Activated naive CD4-positive, alpha-beta T cell treated with anti-CD3 and anti-CD28 coated beads, Interleukin-2, amount 50 U/mL, for 72 hours (primary cell): Measurements from ENCODE around the gene CORO6. TPM values are rescaled to one million over a fixed set of nuclear protein-coding genes. Genes with fewer than 3 reads are reported as not detected.

ENCODE experiments used
- ATAC-seq, 2 donors: fragments of 150-1000 bp; cut with Tn5 transposase; 2 replicates each; pipeline ENCODE4 v1.10.0; 2021; ENCODE audit warnings: mild to moderate bottlenecking in 2 of 2, moderate library complexity in 2 of 2
- DNase-seq, 2 donors: peaks; one replicate each; pipeline ENCODE4 v3.0.0; 2021 to 2022; ENCODE audit warnings: low spot score in 2 of 2
- H3K27ac Mint-ChIP-seq, 2 donors: one replicate each; pipeline ENCODE4 v1.8.0; 2022; ENCODE audit warnings: mild to moderate bottlenecking in 2 of 2, mixed read lengths in 2 of 2
- H3K36me3 Mint-ChIP-seq, 2 donors: one replicate each; pipeline ENCODE4 v1.8.0; 2022; ENCODE audit warnings: mixed read lengths in 2 of 2
- H3K9me3 Mint-ChIP-seq, 2 donors: one replicate each; pipeline ENCODE4 v1.8.0; 2022; ENCODE audit warnings: mixed read lengths in 2 of 2
- total RNA-seq, 2 donors: library from RNA; stranded (reverse); gene quantifications; one replicate each; pipeline ENCODE4 v1.2.3, GENCODE V29; 2022

The CORO6 gene
- total RNA-seq, 2 donors from 2014 or later, result 17.3 to 47.3 TPM

GRCh38 chr17:29645515-29646051 is 22.9 kb upstream of the CORO6 start:
- Mint-ChIP-seq H3K36me3 (peaks cover 0 to 13% of the 10 kb centered on the region in 2 donors), H3K27ac (peak overlapping the region in 1 of 2 donors; percentile 70)
- peak in 1 of 2 donors; percentile 80 for ATAC-seq

GRCh38 chr17:29643817-29644160 is 21.1 kb upstream of the CORO6 start:
- ATAC-seq (no peak), DNase-seq (no peak)
- Mint-ChIP-seq H3K36me3 (peaks cover 0 to 13% of the 10 kb centered on the region in 2 donors), H3K27ac (peak overlapping the region; percentile 70 to 74), H3K9me3 (no peaks in the 10 kb centered on the region)

More at GRCh38 chr17:29645515-29646051, 22.9 kb upstream of the CORO6 start:
- no peaks in the 10 kb centered on the region for H3K9me3 Mint-ChIP-seq
- no peak for DNase-seq

DNA sequence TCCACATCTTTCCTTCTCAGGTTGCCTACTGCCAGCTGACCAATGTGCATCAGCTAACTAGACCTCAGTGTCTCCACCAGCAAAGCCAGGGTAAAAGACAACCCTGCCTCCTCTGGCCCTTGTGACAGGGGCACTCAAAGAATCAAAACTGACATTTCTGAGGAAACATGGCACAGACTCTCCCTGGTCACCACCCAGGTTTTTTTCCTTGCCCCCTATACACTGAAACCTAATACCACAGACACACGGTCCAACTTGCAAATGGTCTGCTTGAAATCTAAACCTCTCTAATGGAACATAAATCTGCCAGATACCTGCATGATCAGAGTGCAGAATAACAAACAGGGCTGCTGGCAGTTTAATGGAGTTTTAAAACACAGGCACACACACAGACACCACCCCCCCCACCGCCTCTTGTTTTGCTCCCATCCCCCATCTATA is 19.5 kb upstream of the CORO6 start:
- Mint-ChIP-seq H3K9me3 (no peaks in the 10 kb centered on the region), H3K27ac (peak overlapping the region; percentile 70 to 89), H3K36me3 (peaks cover 0 to 5% of the 10 kb centered on the region in 2 donors)
- ATAC-seq, result no peak
- no peak for DNase-seq

- H3K36me3 Mint-ChIP-seq, result peaks cover 0 to 12% of the 10 kb centered on the region in 2 donors
- peak overlapping the region in 1 of 2 donors; percentile 80 for H3K27ac Mint-ChIP-seq
- no peak for ATAC-seq
- no peak for DNase-seq
- H3K9me3 Mint-ChIP-seq, result no peaks in the 10 kb centered on the region
These were observed 18.4 kb upstream of the CORO6 start for GRCh38 chr17:29640981-29641642.

DNA sequence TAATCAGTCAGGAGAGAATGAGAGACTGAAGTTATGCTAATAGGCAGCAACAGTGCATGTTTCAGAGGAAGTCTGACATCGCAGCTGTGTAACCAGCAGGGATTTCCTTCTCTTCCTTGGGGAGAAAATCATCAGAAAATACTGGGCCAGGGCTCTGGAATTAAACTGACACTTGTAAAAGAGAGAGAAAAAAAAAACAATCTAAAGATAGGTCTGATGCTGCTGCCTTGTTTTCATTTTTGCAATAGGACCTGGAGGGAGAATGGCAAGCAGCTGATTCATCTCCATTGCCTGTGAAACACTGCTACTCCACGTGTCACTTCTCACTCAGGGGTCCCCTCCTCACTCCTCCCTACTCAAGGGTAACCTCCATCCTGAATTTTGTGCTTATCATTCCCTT is 17.7 kb upstream of the CORO6 start:
- H3K9me3 Mint-ChIP-seq, result no peaks in the 10 kb centered on the region
- peaks cover 0 to 14% of the 10 kb centered on the region in 2 donors for H3K36me3 Mint-ChIP-seq
- H3K27ac Mint-ChIP-seq, result peak overlapping the region; percentile 75 to 80
- DNase-seq (no peak), ATAC-seq (no peak)

- Mint-ChIP-seq H3K36me3 (peaks cover 6 to 35% of the 10 kb centered on the region in 2 donors), H3K9me3 (no peaks in the 10 kb centered on the region), H3K27ac (peak overlapping the region; percentile 30 to 44)
- ATAC-seq (no peak), DNase-seq (no peak)
These were observed 11.2 kb upstream of the CORO6 start for GRCh38 chr17:29633886-29634285.

DNA sequence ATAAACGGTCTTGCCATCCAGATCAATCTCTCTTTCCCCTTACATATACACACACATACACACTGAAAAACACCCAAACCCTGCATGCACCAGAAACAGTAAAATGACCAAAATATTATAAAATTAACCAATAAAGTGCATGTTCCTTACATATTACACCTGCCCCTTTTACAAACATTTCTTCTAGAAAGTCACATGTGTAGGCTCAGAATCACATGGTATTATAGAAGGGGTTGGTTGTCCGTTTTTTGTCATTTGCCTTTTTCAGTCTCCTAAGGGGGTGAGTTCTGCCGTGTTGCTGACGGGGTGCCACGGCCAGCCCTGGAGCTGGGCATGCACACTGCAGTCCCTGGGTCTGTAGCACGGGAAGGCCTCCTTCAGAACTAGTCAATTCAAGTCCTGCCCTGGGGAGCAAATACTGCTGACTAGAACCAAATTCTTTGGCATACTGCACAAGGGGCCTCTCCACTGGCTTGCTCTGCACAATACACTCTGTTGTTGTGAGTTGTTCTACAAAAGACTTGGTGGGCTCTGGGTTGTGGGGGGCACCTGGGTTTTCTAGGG is 8.0 kb upstream of the CORO6 start:
- no peaks in the 10 kb centered on the region for H3K9me3 Mint-ChIP-seq
- DNase-seq, result no peak
- peak overlapping the region; percentile 67 to 96 for H3K27ac Mint-ChIP-seq
- ATAC-seq, result no peak
- peaks cover 10 to 25% of the 10 kb centered on the region in 2 donors for H3K36me3 Mint-ChIP-seq

DNA sequence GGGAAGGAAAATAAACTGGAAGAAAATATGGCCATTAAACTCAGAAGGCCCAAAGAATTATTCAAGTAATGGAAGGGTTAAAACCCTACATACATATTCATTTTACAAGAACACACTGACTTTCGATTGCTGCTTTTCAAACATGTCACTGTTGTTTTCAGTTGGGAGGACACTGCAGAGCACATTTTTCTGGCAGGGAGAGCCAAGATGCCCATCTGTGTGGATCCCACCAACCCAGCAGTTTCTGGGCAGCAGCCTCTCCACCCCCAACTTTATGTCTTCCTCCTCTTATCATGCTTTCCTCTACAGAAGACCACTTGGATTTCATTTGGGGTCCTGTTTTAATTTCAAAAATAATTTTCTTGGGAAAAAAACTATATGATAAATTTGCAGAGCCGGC is 7.1 kb upstream of the CORO6 start:
- Mint-ChIP-seq H3K27ac (peak overlapping the region; percentile 67 to 83), H3K9me3 (no peaks in the 10 kb centered on the region), H3K36me3 (peaks cover 12 to 24% of the 10 kb centered on the region in 2 donors)
- DNase-seq (no peak), ATAC-seq (no peak)

DNA sequence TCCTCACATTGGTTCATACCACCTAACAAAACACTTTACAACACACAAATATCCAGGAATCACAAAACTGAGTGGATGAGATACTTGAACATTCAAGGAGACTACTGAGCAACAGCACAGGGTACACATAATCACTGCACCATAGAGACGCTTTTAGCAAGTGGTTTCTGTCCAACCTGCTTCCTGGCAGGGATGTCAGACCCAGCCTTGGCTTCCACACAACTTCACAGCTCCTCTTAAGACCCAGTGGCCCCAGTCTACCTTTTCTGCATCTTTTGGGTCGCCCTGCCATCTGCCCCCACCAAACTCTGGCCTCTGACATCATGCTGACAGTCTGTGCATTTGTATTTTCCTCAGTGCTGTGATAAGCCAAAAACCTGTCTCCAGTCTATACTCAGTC is 5.9 kb upstream of the CORO6 start:
- ATAC-seq (no peak), DNase-seq (no peak)
- H3K27ac Mint-ChIP-seq, result peak overlapping the region; percentile 0 to 67
- peaks cover 12 to 24% of the 10 kb centered on the region in 2 donors for H3K36me3 Mint-ChIP-seq
- H3K9me3 Mint-ChIP-seq, result no peaks in the 10 kb centered on the region

DNA sequence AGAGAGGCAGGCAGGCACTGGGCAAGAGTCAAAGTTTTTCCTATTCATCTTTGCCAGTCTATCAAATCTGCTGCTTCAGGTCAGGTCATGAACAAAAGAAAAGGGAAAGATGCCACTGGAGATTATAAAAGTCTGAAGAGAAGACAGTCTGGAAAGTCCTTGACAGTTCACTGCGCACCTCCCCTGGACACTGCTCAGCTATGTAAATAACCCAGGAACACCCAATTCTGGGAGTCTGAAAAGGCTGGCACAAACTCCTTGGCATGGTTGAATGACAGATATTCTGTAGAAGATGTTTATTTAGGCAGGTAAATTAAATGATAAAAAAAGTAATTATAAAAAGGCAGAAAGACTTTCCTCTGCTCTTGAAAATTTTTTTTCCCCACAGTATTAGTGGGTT is 5.2 kb upstream of the CORO6 start:
- ATAC-seq (no peak), DNase-seq (no peak)
- no peaks in the 10 kb centered on the region for H3K9me3 Mint-ChIP-seq
- H3K36me3 Mint-ChIP-seq, result peaks cover 12 to 24% of the 10 kb centered on the region in 2 donors
- peak overlapping the region; percentile 4 to 98 for H3K27ac Mint-ChIP-seq

- Mint-ChIP-seq H3K36me3 (peaks cover 4 to 6% of the 10 kb centered on the region in 2 donors), H3K27ac (peak overlapping the region; percentile 10 to 98), H3K9me3 (no peaks in the 10 kb centered on the region)
- DNase-seq (no peak), ATAC-seq (no peak)
These were observed 2.5 kb upstream of the CORO6 start for GRCh38 chr17:29625037-29625750.

DNA sequence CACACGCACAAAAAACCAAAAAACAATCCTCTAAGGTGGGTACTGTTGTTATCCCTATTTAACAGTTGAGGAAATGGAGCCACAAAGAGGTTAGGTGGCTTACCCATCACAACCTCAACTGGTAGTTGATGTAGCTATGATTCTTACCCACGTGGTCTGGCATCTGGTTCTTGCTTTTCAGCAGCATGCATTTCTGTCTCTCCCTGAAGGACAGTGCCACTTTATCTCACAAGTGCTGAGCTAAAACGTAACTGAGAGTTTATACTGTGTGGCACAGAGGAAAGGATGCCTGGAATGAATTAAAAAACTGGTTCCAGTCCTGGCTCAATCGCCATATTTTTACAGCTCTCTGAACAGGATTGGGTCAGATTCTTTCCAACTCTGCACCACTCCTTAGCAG is 1.9 kb upstream of the CORO6 start:
- ATAC-seq, result peak; percentile 39 to 66
- no peak for DNase-seq
- Mint-ChIP-seq H3K36me3 (peaks cover 4 to 6% of the 10 kb centered on the region in 2 donors), H3K27ac (peak overlapping the region; percentile 84 to 98), H3K9me3 (no peaks in the 10 kb centered on the region)

DNA sequence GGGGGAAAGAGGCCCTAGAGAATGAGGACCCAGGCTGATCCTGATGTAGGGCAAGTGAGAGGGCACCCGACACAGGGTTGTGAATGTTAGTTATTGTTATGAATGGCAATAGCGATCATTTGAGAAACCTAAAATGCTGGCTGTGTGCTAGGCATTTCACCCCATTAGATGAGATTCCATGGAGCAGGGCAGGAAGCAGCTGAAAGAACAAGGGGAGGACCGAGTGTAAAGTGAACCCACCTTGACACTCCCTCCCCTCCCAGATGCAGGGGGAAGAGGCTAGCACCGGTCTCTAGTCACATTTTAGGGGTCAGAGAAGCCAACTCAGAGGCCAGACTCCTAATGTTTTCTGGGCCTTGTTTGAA is 553 bp upstream of the CORO6 start:
- ATAC-seq (peak in 1 of 2 donors; percentile 0), DNase-seq (no peak)
- Mint-ChIP-seq H3K27ac (peak overlapping the region; percentile 84 to 98), H3K36me3 (peaks cover 4 to 6% of the 10 kb centered on the region in 2 donors), H3K9me3 (no peaks in the 10 kb centered on the region)

GRCh38 chr17:29621751-29622194 is 939 bp downstream of the CORO6 start:
- no peak for DNase-seq
- Mint-ChIP-seq H3K9me3 (no peaks in the 10 kb centered on the region), H3K36me3 (peaks cover 4 to 6% of the 10 kb centered on the region in 2 donors), H3K27ac (peak overlapping the region; percentile 74 to 98)
- ATAC-seq, result no peak

DNA sequence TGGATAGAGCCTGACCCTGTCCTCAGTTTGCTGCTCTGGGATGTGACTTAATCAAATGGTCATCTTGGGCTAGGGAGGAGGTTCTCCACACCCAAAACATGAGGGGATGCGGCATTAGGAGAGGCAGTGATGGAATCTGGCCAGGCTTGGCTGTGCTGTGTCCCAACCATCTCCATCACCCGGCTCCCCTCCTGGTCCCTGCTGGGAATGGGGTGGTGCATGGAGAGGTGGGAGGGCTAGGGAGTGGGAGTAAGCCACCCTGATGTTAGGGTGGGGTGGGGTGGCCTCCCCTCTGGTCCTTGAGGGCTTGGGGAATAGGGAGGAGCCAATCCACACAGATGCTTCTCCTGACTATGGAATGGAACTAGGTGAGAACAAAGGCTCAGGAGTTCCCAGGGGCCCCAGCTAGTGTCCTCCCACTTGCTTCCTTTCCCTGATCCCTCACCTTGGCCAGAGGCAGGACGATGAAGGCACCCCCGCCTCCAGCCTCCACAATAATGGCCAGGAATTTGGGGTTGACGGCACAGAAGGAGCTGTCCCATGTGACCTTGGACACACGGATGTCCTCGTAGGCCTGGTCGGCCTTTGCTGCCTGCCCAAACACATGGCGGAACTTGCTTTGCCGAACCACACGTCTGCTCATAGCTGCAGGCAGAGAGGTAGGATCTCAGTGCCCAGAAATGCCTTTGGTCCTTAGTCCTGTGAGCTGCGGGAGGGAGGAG is 1.8 kb downstream of the CORO6 start:
- Mint-ChIP-seq H3K27ac (no peak overlapping the region), H3K36me3 (peaks cover 4% of the 10 kb centered on the region in 2 donors), H3K9me3 (no peaks in the 10 kb centered on the region)
- ATAC-seq (no peak), DNase-seq (no peak)

DNA sequence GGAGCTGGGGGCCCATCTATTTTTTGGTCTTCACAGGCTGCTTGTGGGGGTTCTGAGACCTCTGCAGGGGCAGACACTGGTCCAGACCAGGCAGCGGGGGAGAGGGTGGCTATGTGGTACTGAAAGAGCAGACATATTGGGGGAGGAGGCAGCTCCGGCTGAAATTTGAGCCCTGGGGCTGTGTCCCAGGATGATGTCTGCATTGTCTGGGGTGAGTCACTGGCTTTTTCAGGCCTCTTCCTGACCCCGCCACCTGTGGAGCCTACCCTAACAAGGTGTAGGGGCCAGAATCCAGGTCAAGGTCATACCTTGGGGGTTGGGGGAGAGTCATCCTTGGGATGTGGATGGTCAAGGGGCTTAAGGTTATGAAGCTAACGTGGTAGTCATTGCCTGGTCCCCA is 2.4 kb downstream of the CORO6 start:
- no peak for DNase-seq
- no peak for ATAC-seq
- no peaks in the 10 kb centered on the region for H3K36me3 Mint-ChIP-seq
- no peaks in the 10 kb centered on the region for H3K9me3 Mint-ChIP-seq
- no peak overlapping the region for H3K27ac Mint-ChIP-seq

GRCh38 chr17:29619251-29619650 is 3.5 kb downstream of the CORO6 start:
- ATAC-seq (no peak), DNase-seq (no peak)
- H3K9me3 Mint-ChIP-seq, result no peaks in the 10 kb centered on the region
- no peaks in the 10 kb centered on the region for H3K36me3 Mint-ChIP-seq
- H3K27ac Mint-ChIP-seq, result no peak overlapping the region
